ENCODE measurements around the gene MSLN.

Gene MSLN

DNA sequence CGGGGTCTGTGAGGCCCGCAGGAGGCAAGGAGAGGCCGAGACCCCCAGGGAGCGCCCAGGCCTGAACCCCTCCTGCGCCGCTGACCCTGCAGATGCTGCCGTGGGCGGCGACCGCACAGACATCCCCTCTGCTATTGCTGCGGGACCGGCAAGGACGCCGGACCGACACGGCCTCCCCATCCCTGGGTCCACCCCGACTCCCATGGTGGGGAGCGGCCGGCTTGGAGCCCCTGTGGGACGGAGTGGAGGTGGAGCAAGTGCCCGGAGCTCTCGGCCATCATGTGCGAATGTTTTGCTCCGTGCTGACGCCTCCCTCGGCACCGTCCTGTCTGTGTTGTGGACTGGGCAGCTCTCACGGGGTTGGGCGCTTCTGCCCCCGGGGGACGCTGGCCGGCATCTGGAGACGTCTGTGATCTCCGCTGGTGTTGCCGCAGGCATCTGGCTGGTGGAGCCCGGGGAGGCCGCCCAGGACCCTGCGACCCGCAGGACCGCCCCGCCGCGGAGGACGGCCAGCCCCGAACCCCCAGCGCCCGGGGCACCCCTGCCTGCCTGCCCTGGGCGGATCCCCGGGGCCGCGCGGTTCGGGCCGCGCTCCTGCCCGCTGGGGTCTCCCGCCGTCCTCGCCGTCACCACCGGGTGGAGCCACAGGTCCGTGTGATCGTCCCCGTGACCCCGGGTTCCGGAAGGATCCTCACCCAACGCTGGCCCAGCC is 52.8 kb downstream of the MSLN start:
- no peak overlapping the region for H3K4me3 ChIP-seq (ENCODE audit: low read length)
- no peak for TF ChIP-seq ZNF274 (IDR thresholded peaks at IDR 0.05; ENCODE audit: low read depth, low read length)

- TF ChIP-seq ZNF274 (IDR thresholded peaks at IDR 0.05; ENCODE audit: low read depth, low read length): no peak
- H3K4me3 ChIP-seq (ENCODE audit: low read length): no peak overlapping the region
Measured at GRCh38 chr16:813916-814412, 53.4 kb downstream of the MSLN start.

DNA sequence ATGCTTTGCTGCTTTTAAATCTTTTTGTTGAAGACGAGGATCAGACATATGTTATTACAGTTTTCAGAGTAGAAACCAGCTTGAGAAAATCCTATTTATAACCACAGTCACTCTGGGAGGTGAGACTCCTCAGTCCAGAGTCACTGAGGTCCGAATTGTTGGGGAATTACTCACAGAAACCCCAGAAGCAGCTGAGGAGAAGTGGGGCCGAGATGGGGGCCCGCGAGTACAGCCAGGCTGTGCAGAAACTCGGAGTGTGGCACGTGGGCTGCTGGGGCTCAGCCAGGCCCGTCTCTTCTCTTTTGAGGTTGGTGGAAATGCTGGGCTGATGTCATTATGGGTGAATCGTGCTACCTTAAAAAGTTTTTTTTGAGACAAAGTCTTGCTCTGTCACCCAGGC is 54.4 kb downstream of the MSLN start:
- no peak overlapping the region for H3K4me3 ChIP-seq (ENCODE audit: low read length)
- no peak for TF ChIP-seq ZNF274 (IDR thresholded peaks at IDR 0.05; ENCODE audit: low read depth, low read length)

DNA sequence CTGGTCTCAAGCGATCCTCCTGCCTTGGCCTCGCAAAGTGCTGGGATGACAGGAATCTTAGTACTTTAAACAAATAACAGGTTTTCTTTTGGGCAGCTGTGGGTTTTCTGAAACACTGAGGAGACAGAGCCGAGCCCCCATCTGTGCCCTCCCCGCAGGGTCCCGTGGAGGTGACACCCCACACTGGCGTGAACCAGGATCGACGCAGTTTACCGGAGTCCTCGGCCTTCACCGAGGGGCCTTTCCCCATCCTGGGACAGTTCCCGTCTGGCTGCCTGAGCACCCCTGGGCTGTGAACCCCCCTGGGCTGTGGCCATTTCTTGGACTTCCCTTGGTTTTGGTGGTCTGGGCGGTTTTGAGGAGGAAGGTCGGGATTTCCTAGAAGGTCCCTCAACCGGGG is 55.3 kb downstream of the MSLN start:
- no peak for TF ChIP-seq ZNF274 (IDR thresholded peaks at IDR 0.05; ENCODE audit: low read depth, low read length)

DNA sequence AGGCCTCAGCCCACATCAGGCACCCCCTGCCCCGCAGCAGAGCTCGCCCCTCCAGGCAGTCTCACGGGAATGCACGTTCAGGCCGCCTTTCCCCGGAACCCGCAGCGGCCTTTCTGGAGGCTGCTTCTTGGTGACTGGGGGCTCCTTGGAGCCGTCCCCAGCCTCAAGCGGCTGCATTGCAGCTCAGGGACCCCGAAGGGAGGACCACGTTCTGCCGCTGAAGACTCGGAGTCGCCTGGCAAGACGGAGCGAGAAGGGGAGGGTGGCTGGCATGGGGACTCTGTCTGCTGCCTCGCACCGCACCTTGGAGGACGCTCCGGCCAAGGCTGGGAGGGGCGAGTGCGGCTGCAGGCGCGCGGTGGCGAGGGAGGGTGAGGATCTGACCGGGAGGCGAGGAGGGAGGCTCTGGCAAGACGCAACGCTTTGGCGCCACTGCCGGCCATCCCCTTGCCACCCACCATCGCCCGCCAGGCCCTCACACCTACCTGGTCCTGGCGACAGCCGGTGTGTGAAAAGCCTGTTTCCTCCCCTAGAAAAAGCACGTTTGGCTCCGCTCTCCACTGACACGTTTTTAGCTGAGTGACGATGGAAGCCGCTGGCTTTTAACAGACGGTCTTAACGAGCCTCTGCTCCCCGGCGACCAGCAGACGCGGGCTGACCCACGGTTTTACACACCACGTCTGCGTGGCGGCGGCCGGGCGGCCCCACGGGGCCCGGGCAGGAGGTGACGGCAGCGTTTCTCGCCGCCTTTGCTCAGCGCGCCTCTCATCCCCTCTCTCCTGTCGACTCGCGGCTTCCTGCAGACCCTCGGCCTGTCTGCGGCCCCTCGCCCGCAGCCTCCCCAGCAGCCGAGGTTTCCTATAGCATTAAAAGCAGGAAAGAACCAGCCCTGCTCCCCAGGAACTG is 56.7 kb downstream of the MSLN start:
- H3K4me3 ChIP-seq (ENCODE audit: low read length): no peak overlapping the region
- no peak for TF ChIP-seq ZNF274 (IDR thresholded peaks at IDR 0.05; ENCODE audit: low read depth, low read length)

More for the DNA sequence above, 55.3 kb downstream of the MSLN start:
- no peak overlapping the region for H3K4me3 ChIP-seq (ENCODE audit: low read length)

GRCh38 chr16:818132-818531 is 57.6 kb downstream of the MSLN start:
- TF ChIP-seq ZNF274 (IDR thresholded peaks at IDR 0.05; ENCODE audit: low read depth, low read length): no peak
- no peak overlapping the region for H3K4me3 ChIP-seq (ENCODE audit: low read length)

All from GM08714 (cell line).